ENCODE results near the gene PNMA6E.

The PNMA6E gene

GRCh38 chrX:153366878-153367538, 34.1 kb downstream of the PNMA6E start:
- no peak for TF ChIP-seq CTCF (IDR thresholded peaks at IDR 0.05; ENCODE audit: low read depth, low read length)
- no peak for TF ChIP-seq MYC (IDR thresholded peaks at IDR 0.05; ENCODE audit: low read depth, low read length)
- TF ChIP-seq MAX (IDR thresholded peaks at IDR 0.05; ENCODE audit: low read depth, low read length): no peak
- no peak for TF ChIP-seq POLR2A (IDR thresholded peaks at IDR 0.05; ENCODE audit: extremely low read depth, insufficient read length)
- no peak for DNase-seq (ENCODE audit: low read depth)
- H3K4me3 ChIP-seq (ENCODE audit: low read depth, low read length): no peak overlapping the region

- TF ChIP-seq CTCF (IDR thresholded peaks at IDR 0.05; ENCODE audit: low read depth, low read length) (no peak), MYC (IDR thresholded peaks at IDR 0.05; ENCODE audit: low read depth, low read length) (no peak), MAX (IDR thresholded peaks at IDR 0.05; ENCODE audit: low read depth, low read length) (no peak), POLR2A (IDR thresholded peaks at IDR 0.05; ENCODE audit: extremely low read depth, insufficient read length) (no peak)
- H3K4me3 ChIP-seq (ENCODE audit: low read depth, low read length): no peak overlapping the region
Observed at GRCh38 chrX:153366119-153366518, 35.0 kb downstream of the PNMA6E start.

GRCh38 chrX:153365670-153366069, 35.5 kb downstream of the PNMA6E start:
- TF ChIP-seq POLR2A (IDR thresholded peaks at IDR 0.05; ENCODE audit: extremely low read depth, insufficient read length): no peak
- TF ChIP-seq MYC (IDR thresholded peaks at IDR 0.05; ENCODE audit: low read depth, low read length): no peak
- no peak for TF ChIP-seq CTCF (IDR thresholded peaks at IDR 0.05; ENCODE audit: low read depth, low read length)
- no peak for TF ChIP-seq MAX (IDR thresholded peaks at IDR 0.05; ENCODE audit: low read depth, low read length)
- no peak overlapping the region for H3K4me3 ChIP-seq (ENCODE audit: low read depth, low read length)
- no peak for DNase-seq (ENCODE audit: low read depth)

More at GRCh38 chrX:153366119-153366518, 35.0 kb downstream of the PNMA6E start:
- DNase-seq (ENCODE audit: low read depth): no peak

- no peak for TF ChIP-seq MAX (IDR thresholded peaks at IDR 0.05; ENCODE audit: low read depth, low read length)
- no peak for TF ChIP-seq POLR2A (IDR thresholded peaks at IDR 0.05; ENCODE audit: extremely low read depth, insufficient read length)
- TF ChIP-seq MYC (IDR thresholded peaks at IDR 0.05; ENCODE audit: low read depth, low read length): no peak
- TF ChIP-seq CTCF (IDR thresholded peaks at IDR 0.05; ENCODE audit: low read depth, low read length): no peak
- H3K4me3 ChIP-seq (ENCODE audit: low read depth, low read length): no peak overlapping the region
- DNase-seq (ENCODE audit: low read depth): no peak
Observed at GRCh38 chrX:153361781-153362397, 39.3 kb downstream of the PNMA6E start.

GRCh38 chrX:153357877-153358276, 43.3 kb downstream of the PNMA6E start:
- no peak for DNase-seq (ENCODE audit: low read depth)
- H3K4me3 ChIP-seq (ENCODE audit: low read depth, low read length): no peak overlapping the region
- TF ChIP-seq MAX (IDR thresholded peaks at IDR 0.05; ENCODE audit: low read depth, low read length): no peak
- TF ChIP-seq CTCF (IDR thresholded peaks at IDR 0.05; ENCODE audit: low read depth, low read length): no peak
- TF ChIP-seq POLR2A (IDR thresholded peaks at IDR 0.05; ENCODE audit: extremely low read depth, insufficient read length): no peak
- TF ChIP-seq MYC (IDR thresholded peaks at IDR 0.05; ENCODE audit: low read depth, low read length): no peak
